A673 (cell line): ENCODE data around the gene ECE1. TPM values are rescaled to one million over a fixed set of nuclear protein-coding genes. Genes with fewer than 3 reads are reported as not detected.

Experiments
- BruUV-seq: library from RNA; stranded (reverse); fragments of 400-500 nt; replicated peaks from 2 replicates; lab custom pipeline; 2021; lab: Mats Ljungman, UMichigan
- CTCF ChIA-PET: fragments of 300-600 bp; sonication (Branson Sonifier 250); formaldehyde crosslinking; loops from one replicate; lab custom pipeline; 2022; ENCODE audit warnings: antibody characterized with exemption; lab: Charles Lee
- POLR2A ChIA-PET: fragments of 300-600 bp; sonication (Branson Sonifier 250); formaldehyde crosslinking; loops from one replicate; lab custom pipeline; 2022; ENCODE audit warnings: antibody characterized with exemption; ENCODE audit not compliant: low non-redundant PET; lab: Charles Lee
- DNase-seq: peaks from one replicate; pipeline ENCODE4 v3.0.0-alpha.2; 2015; ENCODE audit warnings: low spot score
- H3K27ac ChIP-seq: fragments of 200-600 bp; sonication (generic); 2 replicates; pipeline ENCODE4 v1.5.1; 2016; ENCODE audit warnings: mixed run types, low read depth, mild to moderate bottlenecking, mixed read lengths, antibody characterized with exemption, low read length; ENCODE audit not compliant: poor library complexity, severe bottlenecking
- H3K27me3 ChIP-seq: fragments of 200-600 bp; sonication (generic); replicated peaks from 2 replicates; pipeline ENCODE4 v1.6.1; 2017; ENCODE audit warnings: mixed run types, low read depth, mild to moderate bottlenecking, mixed read lengths, antibody characterized with exemption, low read length; ENCODE audit not compliant: insufficient read depth, poor library complexity
- H3K36me3 ChIP-seq: fragments of 200-600 bp; sonication (generic); 2 replicates; pipeline ENCODE4 v1.6.1; 2016; ENCODE audit warnings: mixed run types, mild to moderate bottlenecking, mixed read lengths, antibody characterized with exemption, low read length; ENCODE audit not compliant: insufficient read depth, poor library complexity, severe bottlenecking
- H3K4me1 ChIP-seq: fragments of 200-600 bp; sonication (generic); 2 replicates; pipeline ENCODE4 v1.6.1; 2017; ENCODE audit warnings: mixed run types, mild to moderate bottlenecking, mixed read lengths, antibody characterized with exemption, low read length; ENCODE audit not compliant: insufficient read depth, poor library complexity, severe bottlenecking
- H3K4me3 ChIP-seq: fragments of 200-600 bp; sonication (generic); 2 replicates; pipeline ENCODE4 v1.5.1; 2016; ENCODE audit warnings: low read depth, mixed run types, mild to moderate bottlenecking, mixed read lengths, low read length; ENCODE audit not compliant: poor library complexity, severe bottlenecking
- H3K9me3 ChIP-seq: fragments of 200-600 bp; sonication (generic); 2 replicates; pipeline ENCODE4 v1.6.1; 2016; ENCODE audit warnings: mixed run types, low read depth, mild to moderate bottlenecking, mixed read lengths, antibody characterized with exemption, low read length; ENCODE audit not compliant: poor library complexity, severe bottlenecking
- EZH2 ChIP-seq: fragments of 200-600 bp; sonication (generic); IDR thresholded peaks from 2 replicates; pipeline ENCODE4 v1.6.1; 2017; ENCODE audit warnings: borderline replicate concordance, low read depth, mild to moderate bottlenecking, mixed read lengths, antibody characterized with exemption, low read length; ENCODE audit not compliant: poor library complexity, severe bottlenecking
- intact Hi-C: fragments of 100-400 bp; cut with micrococcal nuclease; formaldehyde crosslinking; loops from one replicate; pipeline ENCODE4 v1.10.0; 2022; ENCODE audit not compliant: unreplicated experiment
- total RNA-seq: library from RNA; stranded (reverse); gene quantifications from 2 replicates; pipeline ENCODE4 v1.2.3, GENCODE V29; 2021
- TF ChIP-seq, protein P1 (sequence below): fragments of 300-800, 200-600 bp; sonication (generic); conservative IDR thresholded peaks from 2 replicates; pipeline ENCODE4 v1.5.1; 2017; ENCODE audit warnings: low read depth, mild to moderate bottlenecking, antibody characterized with exemption, low read length, moderate library complexity, mixed read lengths

Gene ECE1
- total RNA-seq, 1 experiment from 2014 or later = 31.5 TPM

DNA sequence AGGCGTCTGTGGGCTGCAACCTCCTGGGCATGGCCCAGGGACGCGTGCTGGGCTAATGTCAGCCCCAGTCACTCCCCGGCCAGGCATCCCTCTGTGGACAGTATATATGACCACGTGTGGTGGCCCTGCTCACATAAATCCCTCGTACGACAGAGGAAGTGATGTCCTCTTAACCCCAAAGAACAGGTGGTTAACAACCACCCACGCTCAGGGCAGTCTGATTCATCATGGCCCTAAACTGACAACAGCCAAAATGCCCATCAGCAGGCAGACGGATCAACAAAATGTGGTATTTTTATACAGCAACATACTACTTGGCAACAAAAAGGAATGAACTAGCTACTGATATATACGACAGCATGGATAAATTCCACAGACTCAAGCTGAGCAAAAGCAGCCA is 51.0 kb downstream of the ECE1 start:
- BruUV-seq = no TSS peak
- Histone ChIP-seq H3K27ac (no peak overlapping the region), H3K9me3 (no peaks in the 10 kb centered on the region), H3K4me1 (peaks cover 8% of the 10 kb centered on the region), H3K4me3 (no peak overlapping the region), H3K36me3 (no peaks in the 10 kb centered on the region), H3K27me3 (no peaks in the 10 kb centered on the region)
- DNase-seq = no peak
- TF ChIP-seq, protein P1, sequence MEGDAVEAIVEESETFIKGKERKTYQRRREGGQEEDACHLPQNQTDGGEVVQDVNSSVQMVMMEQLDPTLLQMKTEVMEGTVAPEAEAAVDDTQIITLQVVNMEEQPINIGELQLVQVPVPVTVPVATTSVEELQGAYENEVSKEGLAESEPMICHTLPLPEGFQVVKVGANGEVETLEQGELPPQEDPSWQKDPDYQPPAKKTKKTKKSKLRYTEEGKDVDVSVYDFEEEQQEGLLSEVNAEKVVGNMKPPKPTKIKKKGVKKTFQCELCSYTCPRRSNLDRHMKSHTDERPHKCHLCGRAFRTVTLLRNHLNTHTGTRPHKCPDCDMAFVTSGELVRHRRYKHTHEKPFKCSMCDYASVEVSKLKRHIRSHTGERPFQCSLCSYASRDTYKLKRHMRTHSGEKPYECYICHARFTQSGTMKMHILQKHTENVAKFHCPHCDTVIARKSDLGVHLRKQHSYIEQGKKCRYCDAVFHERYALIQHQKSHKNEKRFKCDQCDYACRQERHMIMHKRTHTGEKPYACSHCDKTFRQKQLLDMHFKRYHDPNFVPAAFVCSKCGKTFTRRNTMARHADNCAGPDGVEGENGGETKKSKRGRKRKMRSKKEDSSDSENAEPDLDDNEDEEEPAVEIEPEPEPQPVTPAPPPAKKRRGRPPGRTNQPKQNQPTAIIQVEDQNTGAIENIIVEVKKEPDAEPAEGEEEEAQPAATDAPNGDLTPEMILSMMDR = no peak
- TF ChIP-seq EZH2 = no peak
- ChIA-PET CTCF (no interaction called here), POLR2A (no interaction called here)
- intact Hi-C loops = loop anchor here (10.0 kb wide), 1 partner anchor 276 kb away; no protein-coding TSS in a partner anchor

DNA sequence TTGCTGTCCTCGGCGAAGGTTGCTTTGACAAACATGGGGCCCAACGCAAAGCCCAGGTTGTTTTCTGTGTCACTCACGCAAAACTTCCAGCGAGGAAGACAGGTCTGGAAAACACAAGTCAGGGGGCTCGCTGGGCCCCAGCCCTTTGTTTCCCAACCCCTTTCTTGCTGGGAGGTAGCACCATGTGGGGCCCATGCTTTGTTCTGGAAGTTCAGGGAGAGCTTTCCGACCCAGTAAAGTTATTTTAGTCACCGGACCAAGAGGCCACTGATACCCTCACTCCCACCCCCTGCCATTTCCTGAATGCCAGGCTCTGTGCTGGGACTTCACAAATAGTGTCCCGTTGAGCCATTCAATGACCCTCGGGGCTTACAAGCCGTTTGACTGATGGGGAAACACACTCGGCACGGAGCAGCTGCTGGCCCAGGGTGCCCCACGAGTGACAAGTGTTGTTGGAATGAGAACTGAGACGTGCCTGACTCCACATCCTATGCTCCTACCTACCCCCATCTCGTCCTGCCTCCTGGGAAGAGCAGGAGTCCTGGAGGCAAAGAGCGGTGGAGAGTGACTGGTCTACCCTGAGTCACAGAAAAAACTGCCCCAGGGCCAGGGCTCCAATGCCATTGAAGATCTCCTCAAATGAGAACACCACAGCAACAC is 52.0 kb downstream of the ECE1 start:
- no peak for DNase-seq
- CTCF ChIA-PET = no interaction called here
- H3K4me3 ChIP-seq = no peak overlapping the region
- POLR2A ChIA-PET = no interaction called here
- no TSS peak for BruUV-seq
- H3K4me1 ChIP-seq = peaks cover 8% of the 10 kb centered on the region
- no peaks in the 10 kb centered on the region for H3K36me3 ChIP-seq
- no peaks in the 10 kb centered on the region for H3K27me3 ChIP-seq
- H3K27ac ChIP-seq = no peak overlapping the region
- no peak for TF ChIP-seq EZH2
- TF ChIP-seq, protein P1 = no peak
- no peaks in the 10 kb centered on the region for H3K9me3 ChIP-seq
- intact Hi-C loops = loop anchor here (10.0 kb wide), 1 partner anchor 277 kb away; no protein-coding TSS in a partner anchor

GRCh38 chr1:21237446-21238088 is 52.7 kb downstream of the ECE1 start:
- BruUV-seq = no TSS peak
- H3K4me3 ChIP-seq = no peak overlapping the region
- H3K9me3 ChIP-seq = no peaks in the 10 kb centered on the region
- ChIA-PET CTCF (no interaction called here), POLR2A (no interaction called here)
- H3K27me3 ChIP-seq = no peaks in the 10 kb centered on the region
- H3K4me1 ChIP-seq = peaks cover 8% of the 10 kb centered on the region
- no peak for DNase-seq
- TF ChIP-seq, protein P1 = no peak
- TF ChIP-seq EZH2 = no peak
- H3K36me3 ChIP-seq = no peaks in the 10 kb centered on the region
- intact Hi-C loops = loop anchor here (10.0 kb wide), 1 partner anchor 277 kb away; no protein-coding TSS in a partner anchor
- no peak overlapping the region for H3K27ac ChIP-seq
